Lower lobe of right lung (tissue), 2 donors: ENCODE data around the gene MYMX. TPM values are rescaled to one million over a fixed set of nuclear protein-coding genes. Genes with fewer than 3 reads are reported as not detected.
"Not testable (repeated sequence)": the region's sequence is repeated elsewhere in the genome, so short reads cannot be mapped to it uniquely, and the experiment has no call there.

Source experiments
- ATAC-seq, 2 donors: fragments of 200-7000 bp; cut with Tn5 transposase; one replicate each; pipeline ENCODE4 v1.9.1; 2020 to 2022; ENCODE audit warnings: mild to moderate bottlenecking in 2 of 2, moderate library complexity in 2 of 2
- DNase-seq: peaks from one replicate; pipeline ENCODE4 v3.0.0-alpha.2; 2020
- H3K27ac ChIP-seq: fragments of 200-600 bp; one replicate; pipeline ENCODE4 v1.8.0; 2022
- H3K27me3 ChIP-seq: fragments of 200-600 bp; one replicate; pipeline ENCODE4 v1.8.0; 2022; ENCODE audit warnings: low read depth
- H3K36me3 ChIP-seq: fragments of 200-600 bp; one replicate; pipeline ENCODE4 v1.8.0; 2022; ENCODE audit warnings: mild to moderate bottlenecking
- H3K4me1 ChIP-seq: fragments of 200-600 bp; one replicate; pipeline ENCODE4 v1.8.0; 2022
- H3K4me3 ChIP-seq: fragments of 200-600 bp; one replicate; pipeline ENCODE4 v1.8.0; 2022; ENCODE audit warnings: mild to moderate bottlenecking
- H3K9me3 ChIP-seq: fragments of 200-600 bp; one replicate; pipeline ENCODE4 v1.8.0; 2022
- intact Hi-C: fragments of 100-400 bp; cut with DNase I; formaldehyde crosslinking; loops from one replicate; pipeline ENCODE4 v1.11.0; 2022
- total RNA-seq: library from RNA; stranded (reverse); fragmentation: NEBNext Ultra II Directional; extraction: Animal tissue kit (Norgen Biotek cat#: 25700); gene quantifications from one replicate; pipeline ENCODE4 v1.2.1, GENCODE V29; 2021
- TF ChIP-seq, protein P1 (sequence below): fragments of 200-600 bp; IDR thresholded peaks from one replicate; pipeline ENCODE4 v1.8.0; 2022; ENCODE audit warnings: antibody characterized with exemption, mild to moderate bottlenecking
- donor health status: DM: no; HTN: yes; CAD: no; lungs with severe emphysema.

Gene MYMX
- total RNA-seq, 1 donor from 2014 or later, result not detected

DNA sequence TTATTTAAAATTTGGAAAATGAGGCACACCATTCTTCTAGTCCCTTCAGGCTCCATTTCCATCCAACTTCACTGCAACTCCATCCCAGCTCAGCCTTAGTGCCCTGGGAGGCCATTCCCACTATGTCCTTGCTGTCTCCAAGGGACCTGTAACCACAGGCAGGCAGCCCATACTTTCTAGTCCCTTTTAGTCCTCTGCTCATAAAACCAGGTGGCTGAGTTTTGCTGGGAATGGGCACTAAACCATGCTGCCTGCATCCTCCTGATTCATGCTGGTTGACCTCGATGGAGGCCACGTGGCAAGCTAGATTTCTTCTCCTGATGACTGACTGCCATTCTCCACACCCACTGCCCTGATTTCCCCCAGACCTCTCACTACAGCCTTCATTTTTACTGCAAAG, 27.5 kb upstream of the MYMX start:
- H3K27me3 ChIP-seq, result no peaks in the 10 kb centered on the region
- no peaks in the 10 kb centered on the region for H3K36me3 ChIP-seq
- no peaks in the 10 kb centered on the region for H3K4me1 ChIP-seq
- no peak overlapping the region for H3K27ac ChIP-seq
- TF ChIP-seq, protein P1, sequence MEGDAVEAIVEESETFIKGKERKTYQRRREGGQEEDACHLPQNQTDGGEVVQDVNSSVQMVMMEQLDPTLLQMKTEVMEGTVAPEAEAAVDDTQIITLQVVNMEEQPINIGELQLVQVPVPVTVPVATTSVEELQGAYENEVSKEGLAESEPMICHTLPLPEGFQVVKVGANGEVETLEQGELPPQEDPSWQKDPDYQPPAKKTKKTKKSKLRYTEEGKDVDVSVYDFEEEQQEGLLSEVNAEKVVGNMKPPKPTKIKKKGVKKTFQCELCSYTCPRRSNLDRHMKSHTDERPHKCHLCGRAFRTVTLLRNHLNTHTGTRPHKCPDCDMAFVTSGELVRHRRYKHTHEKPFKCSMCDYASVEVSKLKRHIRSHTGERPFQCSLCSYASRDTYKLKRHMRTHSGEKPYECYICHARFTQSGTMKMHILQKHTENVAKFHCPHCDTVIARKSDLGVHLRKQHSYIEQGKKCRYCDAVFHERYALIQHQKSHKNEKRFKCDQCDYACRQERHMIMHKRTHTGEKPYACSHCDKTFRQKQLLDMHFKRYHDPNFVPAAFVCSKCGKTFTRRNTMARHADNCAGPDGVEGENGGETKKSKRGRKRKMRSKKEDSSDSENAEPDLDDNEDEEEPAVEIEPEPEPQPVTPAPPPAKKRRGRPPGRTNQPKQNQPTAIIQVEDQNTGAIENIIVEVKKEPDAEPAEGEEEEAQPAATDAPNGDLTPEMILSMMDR, result no peak
- H3K9me3 ChIP-seq, result no peaks in the 10 kb centered on the region
- ATAC-seq, result no peak
- no peak for DNase-seq
- H3K4me3 ChIP-seq, result no peak overlapping the region
- intact Hi-C loops, result no loop called here

DNA sequence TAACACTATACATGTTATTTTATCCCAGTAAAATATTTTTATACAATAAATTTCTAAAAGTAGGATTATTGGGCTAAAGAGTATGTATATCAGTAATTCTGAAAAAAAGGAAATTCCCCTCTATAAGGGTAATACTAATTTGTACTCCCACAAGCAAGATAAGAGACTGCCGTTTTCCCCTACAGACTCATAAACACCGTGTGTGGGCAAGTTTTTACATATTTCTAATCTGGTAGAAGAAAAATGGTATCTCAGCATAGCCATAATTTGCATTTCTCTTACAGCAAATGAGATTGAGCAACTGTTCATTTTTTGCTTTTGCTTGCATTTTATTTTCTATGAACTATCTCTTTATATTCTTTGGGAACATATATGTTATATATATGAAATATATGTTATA, 26.0 kb upstream of the MYMX start:
- Histone ChIP-seq H3K27me3 (no peaks in the 10 kb centered on the region), H3K36me3 (no peaks in the 10 kb centered on the region), H3K9me3 (no peaks in the 10 kb centered on the region), H3K4me3 (no peak overlapping the region), H3K4me1 (no peaks in the 10 kb centered on the region), H3K27ac (no peak overlapping the region)
- intact Hi-C loops, result no loop called here
- TF ChIP-seq, protein P1, result no peak
- ATAC-seq (no peak), DNase-seq (no peak)

DNA sequence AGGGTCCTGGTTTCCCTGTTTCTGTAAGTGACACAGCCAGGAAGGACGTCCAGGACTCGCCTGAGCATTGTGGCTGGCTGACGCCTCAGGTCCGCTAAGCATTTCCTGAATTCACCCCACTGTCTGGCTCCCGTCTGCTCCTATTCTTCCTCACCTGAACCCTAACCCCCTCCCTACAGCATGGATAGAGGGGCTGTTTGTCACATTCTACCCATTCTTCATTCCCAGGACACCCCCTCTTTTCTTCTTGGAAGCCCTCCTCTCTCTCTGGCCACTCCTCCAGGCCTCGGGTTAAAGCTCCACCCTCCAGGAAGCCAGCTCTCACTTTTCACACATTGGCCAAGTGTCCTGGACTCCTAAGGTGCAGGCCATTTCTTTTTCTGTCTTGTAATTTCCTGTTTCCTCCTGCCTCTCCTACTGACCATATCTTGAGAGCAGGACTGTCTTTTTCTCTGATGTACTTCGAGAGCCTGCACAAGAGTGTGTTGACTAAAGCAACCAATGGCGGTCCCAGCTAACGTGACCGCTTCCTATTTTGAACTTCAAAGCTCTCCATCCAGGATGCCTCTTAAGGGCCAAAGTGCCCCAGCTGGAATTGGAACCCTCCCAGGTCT, 24.2 kb upstream of the MYMX start:
- Histone ChIP-seq H3K4me3 (peak overlapping the region; percentile 28), H3K27me3 (no peaks in the 10 kb centered on the region), H3K36me3 (no peaks in the 10 kb centered on the region), H3K4me1 (no peaks in the 10 kb centered on the region), H3K27ac (peak overlapping the region; percentile 18), H3K9me3 (no peaks in the 10 kb centered on the region)
- TF ChIP-seq, protein P1, result no peak
- peak; percentile 56 to 79 for ATAC-seq
- no peak for DNase-seq
- intact Hi-C loops, result no loop called here

DNA sequence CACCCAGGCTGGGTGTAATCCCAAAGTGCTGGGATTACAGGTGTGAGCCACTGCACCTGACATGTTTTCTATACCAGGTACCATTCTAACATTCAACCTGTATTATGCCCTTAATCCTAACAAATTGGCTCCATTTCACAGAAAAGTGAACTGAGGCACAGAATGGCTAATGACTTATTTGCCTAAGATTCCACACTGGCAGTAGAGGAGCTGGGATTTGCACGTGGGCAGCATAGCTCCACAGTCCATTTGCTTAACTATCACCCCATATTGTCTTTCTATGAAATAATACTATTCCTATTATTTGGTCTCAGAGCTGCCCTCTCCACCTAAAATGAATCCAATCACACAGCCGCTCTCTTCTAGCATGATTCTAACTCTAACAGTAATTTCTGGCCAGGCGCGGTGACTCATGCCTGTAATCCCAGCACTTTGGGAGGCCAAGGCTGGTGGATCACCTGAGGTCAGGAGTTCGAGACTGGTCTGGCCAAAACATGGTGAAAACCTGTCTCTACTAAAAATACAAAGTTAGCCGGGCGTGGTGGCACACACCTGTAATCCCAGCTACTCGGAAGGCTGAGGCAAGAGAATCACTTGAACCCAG, 23.3 kb upstream of the MYMX start:
- TF ChIP-seq, protein P1, result no peak
- H3K27me3 ChIP-seq, result no peaks in the 10 kb centered on the region
- DNase-seq (no peak), ATAC-seq (no peak)
- H3K36me3 ChIP-seq, result no peaks in the 10 kb centered on the region
- H3K4me1 ChIP-seq, result no peaks in the 10 kb centered on the region
- no peaks in the 10 kb centered on the region for H3K9me3 ChIP-seq
- intact Hi-C loops, result no loop called here
- H3K4me3 ChIP-seq, result no peak overlapping the region
- H3K27ac ChIP-seq, result no peak overlapping the region

DNA sequence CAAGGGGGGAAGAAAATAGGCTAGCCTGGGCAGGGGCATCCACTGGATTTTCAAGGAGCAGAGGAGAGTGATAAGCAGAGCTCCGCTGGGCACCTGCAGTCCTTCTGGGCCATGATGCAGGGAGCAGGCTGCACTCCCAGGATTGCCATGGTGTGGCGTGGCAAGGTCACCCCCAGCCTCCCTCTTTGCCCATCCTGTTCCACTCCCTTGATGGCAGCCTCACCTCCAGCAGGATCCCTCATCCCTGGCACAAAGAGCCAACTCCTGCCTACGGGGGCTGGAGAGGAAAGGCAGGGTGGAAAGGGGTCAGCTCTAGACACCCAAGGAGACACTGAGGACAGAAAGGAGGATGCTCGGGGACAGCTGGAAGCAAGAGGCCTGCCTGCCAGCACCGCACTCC, 22.4 kb upstream of the MYMX start:
- DNase-seq, result no peak
- intact Hi-C loops, result no loop called here

DNA sequence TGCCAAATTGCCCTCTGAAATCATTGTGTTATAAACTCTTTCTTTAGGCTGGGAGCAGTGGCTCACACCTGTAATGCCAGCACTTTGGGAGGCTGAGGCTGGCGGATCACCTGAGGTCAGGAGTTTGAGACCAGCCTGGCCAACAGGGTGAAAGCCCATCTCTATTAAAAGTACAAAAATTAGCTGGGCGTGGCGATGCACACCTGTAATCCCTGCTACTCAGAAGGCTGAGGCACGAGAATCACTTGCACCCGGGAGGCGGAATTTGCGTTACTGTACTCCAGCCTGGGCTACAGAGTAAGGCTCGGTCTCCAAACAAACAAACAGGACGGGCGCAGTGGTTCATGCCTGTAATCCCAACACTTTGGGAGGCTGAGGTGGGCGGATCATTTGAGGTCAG, 20.4 kb upstream of the MYMX start:
- intact Hi-C loops, H3K4me1 ChIP-seq, H3K36me3 ChIP-seq, H3K4me3 ChIP-seq, H3K27me3 ChIP-seq, ATAC-seq, H3K27ac ChIP-seq, H3K9me3 ChIP-seq, DNase-seq: not testable (repeated sequence)

More for the DNA sequence above, 22.4 kb upstream of the MYMX start:
- Histone ChIP-seq H3K9me3 (no peaks in the 10 kb centered on the region), H3K36me3 (no peaks in the 10 kb centered on the region), H3K4me1 (no peaks in the 10 kb centered on the region), H3K27me3 (no peaks in the 10 kb centered on the region), H3K4me3 (no peak overlapping the region), H3K27ac (no peak overlapping the region)
- TF ChIP-seq, protein P1, result no peak
- ATAC-seq, result no peak
